HG03060 (cell line): ENCODE data around the gene SETD4.

Source experiments
- ATAC-seq: cut with Tn5 transposase; IDR thresholded peaks from one replicate; pipeline ENCODE4 v1.9.1; 2021; ENCODE audit warnings: low read depth, moderate number of reproducible peaks; ENCODE audit not compliant: unreplicated experiment

SETD4 gene

GRCh38 chr21:36052860-36053714 is 7.2 kb downstream of the SETD4 start:
- ATAC-seq = no peak

GRCh38 chr21:36048357-36048756 is 12.0 kb downstream of the SETD4 start:
- ATAC-seq = no peak

GRCh38 chr21:36047139-36047538 is 13.2 kb downstream of the SETD4 start:
- ATAC-seq = no peak

GRCh38 chr21:36045993-36046392 is 14.3 kb downstream of the SETD4 start:
- ATAC-seq = no peak

- no peak for ATAC-seq
Observed at GRCh38 chr21:36044056-36044455, 16.3 kb downstream of the SETD4 start.

- no peak for ATAC-seq
Observed at GRCh38 chr21:36041910-36042309, 18.4 kb downstream of the SETD4 start.

GRCh38 chr21:36040389-36040788 is 19.9 kb downstream of the SETD4 start:
- no peak for ATAC-seq

- ATAC-seq = no peak
Observed at GRCh38 chr21:36039861-36040260, 20.5 kb downstream of the SETD4 start.

- ATAC-seq = no peak
Observed at GRCh38 chr21:36038701-36039497, 21.4 kb downstream of the SETD4 start.

- ATAC-seq = no peak
Observed at GRCh38 chr21:36035381-36035791, 24.9 kb downstream of the SETD4 start.

GRCh38 chr21:36034211-36034913 is 26.0 kb downstream of the SETD4 start:
- no peak for ATAC-seq

GRCh38 chr21:36032647-36033406 is 27.5 kb downstream of the SETD4 start:
- ATAC-seq = no peak

- no peak for ATAC-seq
Observed at GRCh38 chr21:36030581-36031189, 29.6 kb downstream of the SETD4 start.

GRCh38 chr21:36029309-36029708 is 31.0 kb downstream of the SETD4 start:
- ATAC-seq = no peak

- ATAC-seq = no peak
Observed at GRCh38 chr21:36028127-36029069, 31.9 kb downstream of the SETD4 start.

- ATAC-seq = no peak
Observed at GRCh38 chr21:36027347-36027746, 33.0 kb downstream of the SETD4 start.

- no peak for ATAC-seq
Observed at GRCh38 chr21:36024782-36025181, 35.5 kb downstream of the SETD4 start.

- no peak for ATAC-seq
Observed at GRCh38 chr21:36023092-36023480, 37.2 kb downstream of the SETD4 start.
